HG03378 (cell line): ENCODE data around the gene CRAMP1.

Experiments
- ATAC-seq: cut with Tn5 transposase; IDR thresholded peaks from one replicate; pipeline ENCODE4 v1.9.1; 2021; ENCODE audit warnings: mild to moderate bottlenecking, moderate library complexity; ENCODE audit not compliant: unreplicated experiment

CRAMP1 gene

DNA sequence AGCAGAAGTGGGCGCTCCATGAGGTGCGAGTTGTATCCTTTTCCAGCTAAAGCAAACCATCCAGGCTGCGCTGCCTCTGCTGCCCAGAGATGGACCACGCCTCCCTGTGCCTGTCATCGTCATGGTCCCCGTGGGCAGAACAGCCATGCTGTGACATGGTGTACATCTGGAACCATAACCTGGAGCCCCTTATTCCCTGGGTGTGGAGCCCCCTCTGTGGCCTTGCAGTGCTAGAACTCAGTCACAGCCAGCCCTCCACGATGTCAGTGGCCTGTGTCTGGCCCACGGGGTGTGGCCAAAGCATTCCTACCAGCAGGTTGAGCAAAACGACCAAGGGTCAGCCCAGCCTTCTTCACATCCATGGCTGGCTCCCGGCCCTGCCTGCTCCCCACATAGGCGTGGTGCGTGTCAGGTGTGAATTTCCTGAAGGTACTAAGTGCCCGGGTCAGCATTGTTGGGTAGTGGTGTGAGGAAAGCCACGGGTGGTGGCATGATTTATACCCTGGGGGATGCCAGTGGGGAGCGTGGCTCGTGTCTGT lies 43.2 kb downstream of the CRAMP1 start:
- no peak for ATAC-seq

DNA sequence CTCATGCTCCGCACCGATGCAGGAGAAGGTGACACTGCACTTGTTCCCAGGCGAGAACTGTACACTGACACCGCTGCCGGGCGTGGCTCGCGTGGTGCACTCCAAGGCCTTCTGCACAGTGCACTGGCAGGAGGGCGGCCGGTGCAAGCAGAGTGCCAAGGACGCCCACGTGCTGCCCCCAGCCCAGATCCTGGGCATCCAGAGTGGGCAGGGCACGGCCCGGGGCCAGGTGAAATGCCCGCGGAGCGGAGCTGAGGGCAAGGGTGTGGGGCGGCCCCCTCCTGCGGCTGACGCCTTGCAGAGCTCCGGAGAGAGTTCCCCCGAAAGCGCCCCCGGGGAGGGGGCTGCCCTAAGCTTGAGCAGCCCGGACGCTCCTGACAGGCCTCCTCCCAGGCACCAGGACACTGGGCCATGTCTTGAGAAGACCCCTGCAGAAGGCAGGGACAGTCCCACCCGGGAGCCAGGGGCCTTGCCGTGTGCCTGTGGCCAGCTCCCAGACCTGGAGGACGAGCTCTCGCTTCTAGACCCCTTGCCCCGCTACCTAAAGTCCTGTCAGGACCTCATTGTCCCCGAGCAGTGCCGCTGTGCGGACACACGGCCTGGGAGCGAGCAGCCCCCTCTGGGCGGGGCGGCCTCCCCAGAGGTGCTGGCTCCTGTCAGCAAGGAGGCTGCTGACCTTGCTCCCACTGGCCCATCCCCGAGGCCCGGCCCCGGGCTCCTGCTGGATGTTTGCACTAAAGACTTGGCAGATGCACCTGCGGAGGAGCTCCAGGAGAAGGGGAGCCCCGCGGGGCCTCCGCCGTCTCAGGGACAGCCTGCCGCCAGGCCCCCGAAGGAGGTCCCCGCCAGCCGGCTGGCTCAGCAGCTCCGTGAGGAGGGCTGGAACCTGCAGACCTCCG lies 44.0 kb downstream of the CRAMP1 start:
- ATAC-seq = no peak

- ATAC-seq = no peak
Observed at GRCh38 chr16:1656808-1657617, 44.9 kb downstream of the CRAMP1 start.

GRCh38 chr16:1657841-1658240 lies 45.7 kb downstream of the CRAMP1 start:
- ATAC-seq = no peak

- ATAC-seq = no peak
Observed at GRCh38 chr16:1659031-1659430, 46.9 kb downstream of the CRAMP1 start.

GRCh38 chr16:1661826-1662225 lies 49.7 kb downstream of the CRAMP1 start:
- no peak for ATAC-seq

DNA sequence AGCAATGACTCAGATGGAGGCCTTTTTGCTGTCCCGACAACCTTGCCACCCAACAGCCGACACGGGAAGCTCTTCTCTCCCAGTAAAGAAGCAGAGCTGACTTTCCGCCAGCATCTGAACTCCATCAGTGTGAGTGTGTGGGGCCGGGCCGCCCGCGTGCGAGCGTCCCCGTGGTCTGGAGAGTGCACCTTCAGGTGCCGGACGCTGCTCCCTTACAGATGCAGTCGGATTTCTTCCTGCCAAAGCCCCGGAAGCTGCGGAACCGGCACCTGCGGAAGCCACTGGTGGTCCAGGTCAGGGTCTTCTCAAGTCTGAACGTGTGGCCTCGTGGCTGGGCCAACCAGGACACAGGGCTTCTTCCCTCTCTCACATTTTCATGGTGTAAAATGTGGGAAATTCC lies 50.4 kb downstream of the CRAMP1 start:
- no peak for ATAC-seq

DNA sequence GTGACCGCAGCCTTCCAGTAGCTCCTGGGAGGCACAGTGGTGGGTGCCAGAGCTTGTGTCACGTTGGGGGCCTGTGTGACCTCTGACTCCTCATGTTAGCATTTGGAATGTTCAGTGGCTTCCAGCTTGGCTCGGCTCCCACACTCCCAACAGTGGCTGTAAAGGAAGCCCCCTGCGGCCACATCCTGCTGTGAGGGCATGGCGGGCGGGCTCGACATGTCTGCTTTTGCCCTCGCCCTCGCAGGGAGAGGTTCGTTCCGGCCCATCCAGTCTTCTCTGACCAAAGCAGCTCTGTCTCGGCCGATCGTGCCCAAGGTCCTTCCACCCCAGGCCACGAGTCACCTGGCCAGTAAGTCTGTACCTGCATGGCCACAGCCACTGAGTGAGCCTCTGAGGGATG lies 53.7 kb downstream of the CRAMP1 start:
- ATAC-seq = no peak

- ATAC-seq = no peak
Observed at GRCh38 chr16:1666316-1666715, 54.2 kb downstream of the CRAMP1 start.

- ATAC-seq = no peak
Observed at GRCh38 chr16:1667271-1667670, 55.1 kb downstream of the CRAMP1 start.

DNA sequence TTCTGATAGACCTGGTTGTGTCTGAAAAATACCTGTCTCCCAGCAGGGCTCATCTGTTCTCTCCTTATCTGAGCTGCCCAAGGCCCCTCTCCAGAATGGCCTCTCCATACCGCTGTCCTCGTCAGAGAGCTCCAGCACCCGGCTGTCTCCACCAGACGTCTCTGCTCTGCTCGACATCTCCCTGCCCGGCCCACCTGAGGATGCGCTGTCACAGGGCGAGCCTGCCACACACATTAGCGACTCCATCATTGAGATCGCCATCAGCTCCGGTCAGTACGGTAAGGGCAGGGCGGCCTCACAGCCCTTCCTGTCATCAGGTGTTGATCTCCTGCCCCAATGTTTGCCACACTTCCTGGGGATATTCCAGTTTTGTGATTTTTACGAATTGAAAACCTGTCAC lies 55.8 kb downstream of the CRAMP1 start:
- ATAC-seq = no peak

- ATAC-seq = no peak
Observed at GRCh38 chr16:1668612-1669319, 56.6 kb downstream of the CRAMP1 start.

DNA sequence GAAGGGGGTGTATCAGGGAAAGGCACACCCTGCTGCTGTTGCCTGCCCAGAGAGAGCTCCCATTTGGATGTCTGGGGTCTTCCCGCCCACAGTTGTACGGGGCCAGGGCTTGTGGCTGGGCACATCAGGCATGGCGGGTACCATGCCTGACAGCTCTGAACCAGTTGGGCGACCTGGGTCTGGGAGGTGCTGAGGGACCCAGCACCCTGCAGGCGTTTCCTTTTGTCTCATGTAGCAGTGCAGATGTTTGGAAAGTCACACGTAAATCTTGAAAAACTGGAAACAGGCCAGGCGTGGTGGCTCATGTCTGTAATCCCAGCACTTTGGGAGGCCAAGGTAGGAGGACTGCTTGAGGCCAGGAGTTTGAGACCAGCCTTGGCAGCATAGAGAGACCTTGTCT lies 57.5 kb downstream of the CRAMP1 start:
- no peak for ATAC-seq

- no peak for ATAC-seq
Observed at GRCh38 chr16:1670371-1670770, 58.2 kb downstream of the CRAMP1 start.

- no peak for ATAC-seq
Observed at GRCh38 chr16:1670866-1671265, 58.7 kb downstream of the CRAMP1 start.

DNA sequence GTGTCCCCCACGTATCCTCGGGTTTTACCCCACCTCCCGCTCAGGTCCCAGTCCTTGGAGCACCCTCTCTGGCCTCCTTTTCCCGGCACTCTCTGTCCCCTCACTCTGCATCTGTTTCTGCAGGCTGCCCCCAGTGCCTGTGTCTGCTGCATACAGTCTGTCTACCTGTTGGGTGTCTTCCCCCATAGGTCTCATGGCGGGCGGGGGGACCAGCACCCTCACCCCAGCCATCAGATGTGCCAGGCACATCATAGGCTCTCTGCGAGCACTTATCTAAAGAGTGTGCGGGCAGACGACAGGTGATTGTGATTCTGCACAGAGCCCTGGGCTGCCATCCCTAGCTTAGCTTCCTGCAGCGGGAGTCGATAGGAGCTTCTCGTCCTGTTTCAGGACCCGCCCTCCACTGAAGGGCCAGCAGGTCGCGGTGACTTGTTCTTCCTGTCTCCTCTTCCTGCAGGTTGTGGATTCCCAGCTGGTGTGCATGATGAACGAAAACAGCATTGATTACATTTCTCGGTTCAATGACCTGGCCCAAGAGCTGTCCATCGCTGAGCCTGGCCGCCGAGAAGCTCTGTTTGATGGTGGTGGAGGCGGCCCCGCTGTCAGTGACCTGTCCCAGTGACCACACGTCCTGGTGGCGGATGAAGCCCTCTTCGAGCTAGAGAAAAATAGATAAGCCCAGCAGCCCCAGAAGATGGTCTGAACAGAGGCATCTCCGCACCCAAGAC lies 61.4 kb downstream of the CRAMP1 start:
- ATAC-seq = no peak

GRCh38 chr16:1674306-1674705 lies 62.1 kb downstream of the CRAMP1 start:
- no peak for ATAC-seq

DNA sequence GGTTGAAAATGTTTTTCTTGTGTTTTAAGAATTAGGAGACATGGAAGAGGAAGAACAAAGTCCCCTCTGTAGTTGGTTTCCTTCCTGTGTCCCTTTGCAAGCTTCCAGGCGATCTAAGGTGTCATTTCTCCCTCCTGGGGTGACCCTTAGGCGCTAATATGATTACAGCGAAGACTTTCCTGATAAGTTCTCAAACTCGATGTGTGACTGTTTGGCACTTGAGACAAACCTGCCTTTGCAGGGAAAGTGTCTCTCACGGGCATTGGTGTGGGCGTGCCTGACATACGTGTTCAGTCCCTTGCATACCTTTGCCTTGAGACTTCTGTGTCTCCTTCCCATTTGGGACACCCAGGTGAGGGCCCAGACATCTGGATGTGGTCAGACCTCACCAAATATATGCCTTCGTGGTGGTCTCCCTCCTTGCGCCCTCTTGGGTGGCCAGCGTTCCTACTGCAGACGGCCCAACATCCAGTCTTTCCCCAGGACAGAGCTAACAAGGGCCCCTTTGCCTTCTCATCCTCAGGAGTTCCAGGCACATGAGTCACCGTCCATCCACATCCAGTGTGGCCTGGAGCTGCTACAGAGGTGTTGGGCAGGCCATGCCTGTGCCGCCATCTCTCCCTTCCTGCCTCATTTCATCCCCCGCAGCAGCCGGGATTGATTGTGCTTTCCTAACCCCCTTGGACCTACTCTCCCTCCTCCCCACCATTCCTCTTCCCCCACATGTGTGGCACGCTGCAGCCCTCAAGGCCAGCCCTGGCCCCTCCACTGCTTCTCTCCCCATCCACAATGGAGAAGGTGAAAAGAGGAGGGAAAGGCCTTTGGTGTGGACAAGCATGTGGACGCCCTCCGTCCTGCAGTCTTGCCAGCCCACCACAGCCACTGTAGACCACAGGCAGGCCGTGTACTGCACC lies 62.8 kb downstream of the CRAMP1 start:
- ATAC-seq = no peak

DNA sequence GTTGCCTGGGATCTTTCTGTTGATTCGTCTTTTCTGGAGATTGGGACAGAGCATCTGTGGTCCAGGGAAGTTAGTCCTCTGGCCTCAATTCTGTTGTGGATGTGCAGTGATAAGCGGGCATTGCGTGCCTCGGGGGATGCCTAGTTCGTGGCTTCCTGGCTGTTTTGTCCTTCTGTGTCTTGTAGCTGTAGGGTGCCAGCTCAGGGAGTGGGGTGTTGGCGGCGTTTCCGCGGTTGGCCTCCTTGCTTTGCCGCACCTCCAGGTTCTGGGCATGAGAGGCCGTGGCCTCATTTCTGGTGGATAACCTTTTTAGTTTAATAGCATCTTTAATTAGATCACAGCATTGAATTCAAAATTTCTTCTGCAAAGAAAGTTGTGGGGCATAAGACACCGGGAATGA lies 64.5 kb downstream of the CRAMP1 start:
- no peak for ATAC-seq
